ENCODE measurements around the gene RNF224. TPM values are rescaled to one million over a fixed set of nuclear protein-coding genes. Genes with fewer than 3 reads are reported as not detected.

The RNF224 gene
- total RNA-seq, 3 donors from 2014 or later = not detected

- no peak for ATAC-seq
- Histone ChIP-seq H3K4me3 (no peak overlapping the region), H3K36me3 (ENCODE audit: low read depth) (no peaks in the 10 kb centered on the region), H3K4me1 (ENCODE audit: low read depth) (peaks cover 6% of the 10 kb centered on the region), H3K9me3 (no peaks in the 10 kb centered on the region)
- TF ChIP-seq CTCF (IDR thresholded peaks at IDR 0.05) = no peak
- peak in 1 of 3 donors; percentile 14 for DNase-seq
- intact Hi-C loops (cut with DNase I, micrococcal nuclease) = no loop called here
These were observed 13.9 kb upstream of the RNF224 start for GRCh38 chr9:137213160-137214060.

GRCh38 chr9:137214620-137215019 lies 12.7 kb upstream of the RNF224 start:
- DNase-seq (no peak), ATAC-seq (no peak)
- Histone ChIP-seq H3K4me3 (no peak overlapping the region), H3K36me3 (ENCODE audit: low read depth) (no peaks in the 10 kb centered on the region), H3K9me3 (no peaks in the 10 kb centered on the region), H3K4me1 (ENCODE audit: low read depth) (peaks cover 12% of the 10 kb centered on the region)
- TF ChIP-seq CTCF (IDR thresholded peaks at IDR 0.05) = no peak
- intact Hi-C loops (cut with DNase I, micrococcal nuclease) = no loop called here

GRCh38 chr9:137215196-137215986 lies 11.9 kb upstream of the RNF224 start:
- no peak for ATAC-seq
- H3K36me3 ChIP-seq (ENCODE audit: low read depth) = no peaks in the 10 kb centered on the region
- H3K4me3 ChIP-seq = no peak overlapping the region
- intact Hi-C loops (cut with DNase I, micrococcal nuclease) = no loop called here
- no peak for DNase-seq
- no peak for TF ChIP-seq CTCF (IDR thresholded peaks at IDR 0.05)
- no peaks in the 10 kb centered on the region for H3K9me3 ChIP-seq
- H3K4me1 ChIP-seq (ENCODE audit: low read depth) = peaks cover 12% of the 10 kb centered on the region

GRCh38 chr9:137216188-137216965 lies 10.9 kb upstream of the RNF224 start:
- Histone ChIP-seq H3K4me3 (no peak overlapping the region), H3K36me3 (ENCODE audit: low read depth) (no peaks in the 10 kb centered on the region), H3K9me3 (no peaks in the 10 kb centered on the region), H3K4me1 (ENCODE audit: low read depth) (peaks cover 12% of the 10 kb centered on the region)
- ATAC-seq = no peak
- DNase-seq = peak in 1 of 3 donors; percentile 2
- intact Hi-C loops (cut with DNase I, micrococcal nuclease) = no loop called here
- TF ChIP-seq CTCF (IDR thresholded peaks at IDR 0.05) = no peak

All from mucosa of descending colon (tissue), 3 donors.